ENCODE measurements around the gene DYNC1I2.
"Not testable (repeated sequence)": the region's sequence is repeated elsewhere in the genome, so short reads cannot be mapped to it uniquely, and the experiment has no call there.

GRCh38 chr2:171761176-171761575, 73.9 kb downstream of the DYNC1I2 start:
- TF ChIP-seq CTCF, POLR2A (IDR thresholded peaks at IDR 0.05): not testable (repeated sequence)

Measured in uterus (tissue), 2 donors.